D721Med (cell line): ENCODE measurements around the gene DLK1.

ENCODE experiments used
- DNase-seq: peaks from one replicate; pipeline ENCODE4 v3.0.0; 2011; ENCODE audit warnings: low spot score; ENCODE audit not compliant: insufficient read length
- FAIRE-seq: peaks from 2 replicates; lab custom pipeline; 2011; peaks lifted over from hg19 to GRCh38; lab: Jason Lieb, UNC
- TF ChIP-seq, protein P1 (sequence below): IDR thresholded peaks from 2 replicates; pipeline ENCODE4 v1.5.1; 2012; ENCODE audit warnings: mild to moderate bottlenecking, control low read depth; ENCODE audit not compliant: insufficient read depth; ENCODE audit errors: missing control alignments

The DLK1 gene

DNA sequence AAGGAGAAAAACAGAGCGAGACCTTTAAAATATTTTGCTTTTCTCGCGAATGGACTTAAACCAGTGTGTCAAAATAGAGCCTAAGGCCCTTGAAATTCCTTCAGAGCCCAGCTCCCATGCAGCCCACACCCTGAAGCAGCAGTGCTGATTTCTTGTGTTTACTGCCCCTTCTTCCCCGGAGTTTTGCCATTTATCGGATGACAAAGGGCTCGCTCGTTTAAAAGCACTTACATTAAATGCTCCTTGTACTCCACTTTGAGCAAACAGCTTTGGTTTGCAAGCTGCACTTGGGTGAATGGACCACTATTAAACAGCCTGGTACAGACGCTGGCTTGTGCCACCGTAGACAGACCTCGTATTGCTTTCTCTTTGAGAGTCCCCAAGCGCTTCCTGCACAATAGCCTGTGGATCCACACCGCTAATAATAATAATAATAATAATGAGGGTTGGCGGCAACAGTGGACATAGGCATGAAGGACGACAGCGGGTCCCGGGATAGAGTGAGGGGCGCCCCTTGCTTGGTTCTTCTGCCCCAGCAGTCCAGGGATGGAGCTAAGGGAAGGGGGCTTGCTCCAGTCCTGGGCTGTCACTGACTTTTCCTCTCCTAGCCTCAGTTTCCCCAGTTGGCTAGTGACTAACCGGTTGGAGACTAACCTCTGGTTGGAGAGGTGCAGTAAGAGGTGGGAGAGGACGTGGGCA lies 6.6 kb downstream of the DLK1 start:
- TF ChIP-seq, protein P1, sequence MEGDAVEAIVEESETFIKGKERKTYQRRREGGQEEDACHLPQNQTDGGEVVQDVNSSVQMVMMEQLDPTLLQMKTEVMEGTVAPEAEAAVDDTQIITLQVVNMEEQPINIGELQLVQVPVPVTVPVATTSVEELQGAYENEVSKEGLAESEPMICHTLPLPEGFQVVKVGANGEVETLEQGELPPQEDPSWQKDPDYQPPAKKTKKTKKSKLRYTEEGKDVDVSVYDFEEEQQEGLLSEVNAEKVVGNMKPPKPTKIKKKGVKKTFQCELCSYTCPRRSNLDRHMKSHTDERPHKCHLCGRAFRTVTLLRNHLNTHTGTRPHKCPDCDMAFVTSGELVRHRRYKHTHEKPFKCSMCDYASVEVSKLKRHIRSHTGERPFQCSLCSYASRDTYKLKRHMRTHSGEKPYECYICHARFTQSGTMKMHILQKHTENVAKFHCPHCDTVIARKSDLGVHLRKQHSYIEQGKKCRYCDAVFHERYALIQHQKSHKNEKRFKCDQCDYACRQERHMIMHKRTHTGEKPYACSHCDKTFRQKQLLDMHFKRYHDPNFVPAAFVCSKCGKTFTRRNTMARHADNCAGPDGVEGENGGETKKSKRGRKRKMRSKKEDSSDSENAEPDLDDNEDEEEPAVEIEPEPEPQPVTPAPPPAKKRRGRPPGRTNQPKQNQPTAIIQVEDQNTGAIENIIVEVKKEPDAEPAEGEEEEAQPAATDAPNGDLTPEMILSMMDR = no peak
- no peak for FAIRE-seq
- DNase-seq = no peak

DNA sequence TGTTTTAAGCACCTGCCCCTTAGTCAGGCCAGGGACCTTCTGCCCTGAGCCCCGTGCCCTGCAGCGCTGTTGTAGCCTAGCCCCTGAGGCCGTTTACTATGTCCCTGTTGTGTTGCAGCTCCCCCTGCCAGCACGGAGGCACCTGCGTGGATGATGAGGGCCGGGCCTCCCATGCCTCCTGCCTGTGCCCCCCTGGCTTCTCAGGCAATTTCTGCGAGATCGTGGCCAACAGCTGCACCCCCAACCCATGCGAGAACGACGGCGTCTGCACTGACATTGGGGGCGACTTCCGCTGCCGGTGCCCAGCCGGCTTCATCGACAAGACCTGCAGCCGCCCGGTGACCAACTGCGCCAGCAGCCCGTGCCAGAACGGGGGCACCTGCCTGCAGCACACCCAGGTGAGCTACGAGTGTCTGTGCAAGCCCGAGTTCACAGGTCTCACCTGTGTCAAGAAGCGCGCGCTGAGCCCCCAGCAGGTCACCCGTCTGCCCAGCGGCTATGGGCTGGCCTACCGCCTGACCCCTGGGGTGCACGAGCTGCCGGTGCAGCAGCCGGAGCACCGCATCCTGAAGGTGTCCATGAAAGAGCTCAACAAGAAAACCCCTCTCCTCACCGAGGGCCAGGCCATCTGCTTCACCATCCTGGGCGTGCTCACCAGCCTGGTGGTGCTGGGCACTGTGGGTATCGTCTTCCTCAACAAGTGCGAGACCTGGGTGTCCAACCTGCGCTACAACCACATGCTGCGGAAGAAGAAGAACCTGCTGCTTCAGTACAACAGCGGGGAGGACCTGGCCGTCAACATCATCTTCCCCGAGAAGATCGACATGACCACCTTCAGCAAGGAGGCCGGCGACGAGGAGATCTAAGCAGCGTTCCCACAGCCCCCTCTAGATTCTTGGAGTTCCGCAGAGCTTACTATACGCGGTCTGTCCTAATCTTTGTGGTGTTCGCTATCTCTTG lies 7.6 kb downstream of the DLK1 start:
- TF ChIP-seq, protein P1 = no peak
- no peak for FAIRE-seq
- peak; percentile 12 for DNase-seq

DNA sequence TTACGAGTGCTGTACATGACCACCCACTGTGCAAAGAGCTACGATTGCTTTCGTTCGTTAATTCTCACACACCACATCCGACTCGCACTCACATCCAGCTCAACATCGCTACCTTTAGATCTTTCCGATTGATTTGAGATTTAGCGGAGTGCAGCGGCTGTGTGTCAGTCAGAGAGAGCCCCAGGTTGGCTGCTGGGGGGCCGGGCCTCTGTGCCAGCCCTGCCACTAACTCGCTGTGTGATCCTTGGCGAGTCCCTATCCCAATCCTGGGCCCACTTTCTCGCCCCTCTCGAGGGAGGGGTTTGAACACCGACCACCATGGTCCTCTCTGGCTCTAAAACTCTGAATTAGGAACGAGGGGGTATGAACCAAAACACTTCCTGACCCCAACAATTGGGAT lies 8.6 kb downstream of the DLK1 start:
- TF ChIP-seq, protein P1 = no peak
- no peak for FAIRE-seq
- DNase-seq = peak; percentile 8

DNA sequence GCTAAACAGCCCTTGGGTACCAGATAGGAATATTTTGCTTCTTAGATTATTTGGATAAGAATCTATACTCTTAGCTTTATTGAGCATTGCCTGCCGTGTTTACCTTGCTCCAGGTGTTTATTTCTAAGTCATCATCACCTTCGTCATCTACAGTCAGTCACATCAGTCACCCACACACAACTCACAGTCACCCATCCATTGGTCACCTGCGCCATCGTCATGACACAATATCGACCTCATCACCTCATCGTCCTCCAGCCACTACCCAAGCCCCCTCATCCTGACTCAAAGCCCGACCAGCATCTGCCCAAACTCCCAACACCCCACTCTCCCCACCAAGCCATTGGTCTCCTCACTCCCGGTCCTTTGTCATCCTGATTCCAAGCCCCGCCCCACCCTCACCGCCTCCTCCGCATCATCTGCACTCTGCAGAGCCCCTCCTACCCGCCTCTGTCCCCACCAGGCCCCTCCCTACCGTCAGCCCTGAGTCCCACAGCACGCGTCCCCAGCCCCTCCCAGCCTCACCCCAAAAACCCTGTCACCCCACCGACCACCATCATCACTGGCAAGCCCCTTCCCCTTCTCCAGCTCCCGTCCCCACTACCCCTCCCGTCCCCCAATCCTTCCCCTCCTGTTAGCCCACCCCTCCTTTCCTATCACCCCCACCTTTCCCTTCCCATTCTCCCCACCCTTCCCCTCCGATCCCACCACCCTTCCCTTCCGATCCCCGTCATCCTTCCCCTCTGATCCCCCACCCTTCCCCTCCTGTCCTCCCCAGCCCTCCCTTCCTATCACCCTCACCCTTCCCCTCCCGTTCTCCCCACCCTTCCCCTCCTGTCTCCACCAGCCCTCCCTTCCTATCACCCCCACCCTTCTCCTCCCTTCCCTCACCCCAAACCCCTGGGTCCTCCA lies 9.8 kb downstream of the DLK1 start:
- TF ChIP-seq, protein P1 = no peak
- FAIRE-seq (no peak), DNase-seq (peak; percentile 1)

DNA sequence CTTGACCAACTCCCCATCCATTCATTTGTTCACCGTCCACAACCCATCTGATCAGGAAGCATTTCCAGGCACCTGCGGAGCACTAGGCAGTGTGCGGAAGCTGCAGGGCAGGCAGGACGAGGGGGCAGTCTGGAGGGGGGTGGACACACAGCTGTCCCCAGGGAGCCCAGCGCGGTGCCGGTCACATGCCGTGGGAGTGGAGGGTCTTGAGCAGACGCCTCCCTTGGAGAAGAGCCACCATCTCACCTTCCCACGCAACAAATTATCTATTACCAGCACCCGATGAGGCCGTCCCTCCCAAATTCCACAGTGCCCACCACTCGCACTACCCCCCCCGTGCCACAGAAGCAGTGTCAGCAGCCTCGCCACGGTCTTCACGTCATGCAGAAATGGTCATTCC lies 10.8 kb downstream of the DLK1 start:
- FAIRE-seq (no peak), DNase-seq (no peak)
- TF ChIP-seq, protein P1 = no peak

DNA sequence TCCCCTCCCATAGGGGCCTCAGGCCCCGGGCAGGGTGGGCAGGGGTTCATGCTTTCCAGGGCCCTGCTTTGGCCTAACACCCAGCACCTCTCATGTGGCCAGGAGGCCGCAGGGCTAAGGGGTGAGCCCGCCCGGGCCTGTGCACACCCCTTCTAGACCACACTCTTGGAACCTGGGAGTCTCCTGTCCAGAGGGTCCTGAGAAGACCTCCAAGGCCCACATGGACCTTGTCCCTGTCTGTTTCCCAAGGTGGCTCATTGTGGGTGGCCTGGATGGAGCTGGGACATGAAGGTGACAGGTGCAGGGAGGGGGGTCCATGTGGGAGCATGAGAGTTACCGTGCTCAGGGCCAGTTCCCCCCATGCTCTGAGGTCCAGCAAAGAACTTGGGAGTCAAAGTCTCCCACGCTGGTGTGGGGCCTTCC lies 11.6 kb downstream of the DLK1 start:
- FAIRE-seq (no peak), DNase-seq (no peak)
- TF ChIP-seq, protein P1 = no peak
